ENCODE measurements around the gene UBFD1.
"Not testable (repeated sequence)": the region's sequence is repeated elsewhere in the genome, so short reads cannot be mapped to it uniquely, and the experiment has no call there.

UBFD1 gene

DNA sequence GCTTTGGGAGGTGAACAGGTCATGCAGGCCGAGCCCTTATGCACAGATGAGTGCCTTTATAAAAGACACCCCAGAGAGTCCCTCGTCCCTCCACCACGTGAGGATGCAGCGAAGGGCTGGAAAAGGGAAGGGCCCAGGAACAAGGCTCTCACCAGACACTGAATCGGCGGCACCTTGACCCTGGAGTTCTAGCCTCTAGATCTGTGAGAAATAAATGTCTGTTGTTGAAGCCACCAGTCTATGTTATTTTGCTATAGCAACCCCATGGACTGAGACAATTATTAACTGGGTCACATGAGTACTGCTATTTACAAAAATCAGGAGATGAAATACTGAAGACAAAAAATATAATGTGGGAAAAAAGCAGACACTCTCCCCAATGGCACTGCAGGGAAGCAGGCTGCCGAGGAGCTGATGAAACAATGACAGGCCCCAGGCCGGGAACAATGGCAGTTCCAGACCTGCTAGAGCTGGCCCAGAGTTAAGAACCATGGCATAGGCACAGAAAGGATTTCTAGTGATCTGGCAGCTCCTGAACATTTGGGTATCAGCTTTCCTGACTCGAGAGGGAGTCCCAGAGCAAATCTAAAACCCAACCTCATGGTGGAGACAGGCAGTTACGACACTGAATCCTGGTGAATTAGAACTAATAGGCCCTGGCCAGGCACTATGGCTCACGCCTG is 29.4 kb upstream of the UBFD1 start:
- DNase-seq (ENCODE audit: low read depth in 2 of 2): no peak

DNA sequence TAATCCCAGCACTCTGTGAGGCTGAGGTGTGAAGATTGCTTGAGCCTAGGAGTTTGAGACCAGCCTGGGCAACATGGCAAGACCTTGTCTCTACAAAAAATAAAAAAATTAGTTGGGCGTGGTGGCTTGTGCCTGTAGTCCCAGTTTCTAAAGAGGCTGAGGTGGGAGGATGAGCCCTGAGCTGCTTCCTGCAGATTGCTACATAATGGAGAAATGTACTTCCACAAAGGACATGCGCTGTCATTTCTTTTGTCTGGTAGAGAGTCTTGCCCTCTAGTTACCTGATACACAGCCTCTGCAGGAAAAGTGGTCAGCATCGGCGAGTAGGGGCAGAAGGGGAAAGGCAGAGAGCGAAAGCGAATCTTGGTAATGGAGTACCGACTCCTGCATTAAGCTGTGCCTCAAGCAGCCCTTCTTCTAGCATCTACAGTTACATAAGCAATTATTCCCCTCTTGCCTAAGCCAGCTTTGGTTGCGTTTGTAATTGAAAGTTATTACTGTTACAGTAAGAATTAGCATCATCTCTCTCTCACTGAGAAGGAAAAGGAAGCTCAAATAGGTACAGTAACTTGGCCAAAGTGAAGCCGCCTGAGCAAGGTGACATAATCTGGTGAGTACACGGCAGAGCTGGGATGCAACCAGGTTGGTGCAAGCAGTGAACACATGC is 28.8 kb upstream of the UBFD1 start:
- no peak for DNase-seq (ENCODE audit: low read depth in 2 of 2)

DNA sequence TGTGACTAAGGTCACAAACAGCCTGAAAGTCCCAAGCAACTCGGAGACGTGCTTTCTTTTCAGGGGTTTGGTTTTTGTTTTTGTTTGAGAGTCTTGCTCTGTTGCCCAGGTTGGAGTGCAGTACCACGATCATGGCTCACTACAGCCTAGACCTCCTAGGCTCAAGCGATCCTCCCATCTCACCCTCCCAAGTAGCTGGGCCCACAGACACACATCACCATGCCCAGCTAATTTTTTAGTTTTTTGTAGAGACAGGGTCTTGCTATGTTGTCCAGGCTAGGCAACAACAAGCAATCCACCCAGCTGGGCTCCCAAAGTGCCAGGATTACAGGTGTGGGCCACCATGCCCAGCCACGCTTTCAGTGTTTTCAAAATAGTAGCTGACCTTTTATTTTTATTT is 27.5 kb upstream of the UBFD1 start:
- no peak for DNase-seq (ENCODE audit: low read depth in 2 of 2)

DNA sequence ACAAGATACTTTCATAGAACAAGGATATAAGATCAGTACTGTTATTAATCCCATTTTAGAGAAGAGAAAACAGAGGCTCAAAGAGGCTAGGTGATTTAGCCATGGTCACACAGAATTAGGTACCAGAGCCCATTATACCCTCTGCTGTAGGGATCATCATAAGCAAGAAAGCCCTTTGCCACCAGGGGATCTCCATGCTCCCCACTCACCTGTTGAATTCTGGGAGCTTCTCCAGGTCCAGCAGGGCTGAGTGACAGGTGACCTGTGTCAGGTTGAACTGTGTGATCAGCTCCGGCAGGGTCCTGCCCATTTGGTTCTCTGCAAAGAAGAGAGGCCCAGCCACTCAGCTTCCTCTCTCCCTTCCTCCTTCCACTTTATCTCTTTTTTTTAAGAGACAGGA is 25.1 kb upstream of the UBFD1 start:
- DNase-seq (ENCODE audit: low read depth in 2 of 2): no peak

DNA sequence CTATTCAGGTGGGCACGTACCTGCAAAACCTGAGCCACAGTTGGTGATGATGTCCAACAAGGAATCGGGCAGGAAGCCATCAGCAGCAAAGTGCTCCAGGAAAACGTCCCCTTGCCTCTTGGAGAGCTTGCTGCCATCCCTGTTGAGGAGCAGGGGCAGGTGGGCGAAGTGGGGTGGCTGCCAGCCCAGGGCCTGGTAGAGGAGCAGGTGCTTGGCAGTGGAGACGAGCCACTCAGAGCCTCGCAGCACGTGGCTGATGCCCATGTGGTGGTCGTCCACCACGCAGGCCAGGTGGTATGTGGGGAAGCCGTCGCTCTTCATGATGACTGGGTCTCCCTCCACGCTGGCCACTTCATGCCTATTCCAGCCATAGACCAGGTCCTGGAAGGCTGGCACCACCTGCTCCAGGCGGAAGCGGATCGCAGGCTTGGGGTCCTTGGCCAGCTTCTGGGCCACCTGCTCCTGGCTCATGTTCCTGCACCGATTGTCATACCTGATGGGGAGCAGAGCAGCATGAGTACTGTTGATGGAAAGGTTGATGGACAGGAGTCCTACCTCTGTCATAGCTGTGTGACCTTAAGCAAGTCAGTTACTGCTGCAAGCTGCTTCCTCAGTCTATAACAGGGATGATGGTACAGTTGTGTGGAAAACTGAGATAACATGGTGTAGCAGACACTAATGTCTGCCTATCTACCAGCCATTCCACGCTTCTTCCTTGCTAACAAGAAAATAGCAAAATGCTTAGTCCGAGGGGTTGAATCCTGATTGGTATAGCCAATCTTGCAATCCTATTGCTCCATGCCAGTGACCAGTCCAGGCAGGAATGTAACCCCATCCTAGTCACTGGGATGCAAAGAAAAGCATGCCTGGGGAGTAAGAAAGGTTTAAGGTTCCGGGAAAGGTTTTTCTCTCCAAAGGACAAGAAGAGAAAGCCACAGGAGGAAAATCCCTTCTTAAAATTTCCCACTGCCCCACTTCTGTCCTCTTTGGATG is 22.4 kb upstream of the UBFD1 start:
- DNase-seq (ENCODE audit: low read depth in 2 of 2): no peak

DNA sequence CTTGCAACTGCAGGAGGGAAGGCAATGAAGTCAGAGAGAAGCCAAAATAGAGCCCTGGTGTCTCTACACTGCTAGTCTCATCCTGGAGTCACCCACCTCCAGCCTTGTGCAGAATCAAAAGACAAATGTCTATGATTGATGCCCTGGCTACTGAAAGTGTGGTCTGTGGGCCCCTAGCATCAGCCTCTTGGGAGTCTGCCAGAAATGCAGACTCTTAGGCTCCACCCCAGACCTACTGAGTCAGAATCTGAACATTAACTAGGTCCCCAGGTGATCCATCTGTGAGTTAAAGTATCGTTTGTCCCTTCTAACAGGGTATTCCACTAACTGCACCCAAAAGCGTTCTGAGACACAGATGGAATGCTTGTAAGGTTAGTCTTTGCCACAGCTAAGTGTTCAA is 21.6 kb upstream of the UBFD1 start:
- no peak for DNase-seq (ENCODE audit: low read depth in 2 of 2)

DNA sequence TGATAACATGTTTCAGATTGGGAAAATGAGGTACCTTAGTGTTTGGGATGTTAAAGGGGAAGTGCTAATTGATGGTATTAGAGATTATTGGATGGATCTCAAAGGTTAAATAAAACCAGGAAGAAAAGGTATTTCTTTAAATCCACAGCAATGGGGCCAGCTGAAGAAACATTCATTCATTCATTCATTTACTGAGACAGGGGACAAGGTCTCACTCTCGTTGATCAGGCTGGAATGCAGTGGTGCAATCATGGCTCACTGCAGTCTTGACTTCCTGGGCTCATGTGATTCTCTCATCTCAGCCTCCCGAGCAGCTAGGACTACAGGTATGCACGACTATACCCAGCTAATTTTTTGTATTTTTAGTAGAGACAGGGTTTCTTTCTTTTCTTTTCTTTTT is 20.1 kb upstream of the UBFD1 start:
- no peak for DNase-seq (ENCODE audit: low read depth in 2 of 2)

DNA sequence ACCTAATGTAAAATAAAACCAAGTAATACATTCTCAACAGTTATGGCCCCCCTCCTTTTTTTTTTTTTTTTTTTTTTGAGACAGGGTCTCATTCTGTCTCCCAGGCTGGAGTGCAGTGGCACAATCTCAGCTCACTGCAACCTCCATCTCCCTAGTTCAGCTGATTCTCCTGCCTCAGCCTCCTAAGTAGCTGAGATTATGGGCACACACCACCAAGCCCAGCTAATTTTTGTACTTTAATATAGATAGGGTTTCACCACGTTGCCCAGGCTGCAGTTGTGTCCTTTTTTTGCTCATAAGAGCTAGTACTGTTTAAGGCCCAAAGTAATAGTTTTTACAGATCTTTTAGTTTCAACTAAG is 18.6 kb upstream of the UBFD1 start:
- DNase-seq (ENCODE audit: low read depth in 2 of 2): no peak

DNA sequence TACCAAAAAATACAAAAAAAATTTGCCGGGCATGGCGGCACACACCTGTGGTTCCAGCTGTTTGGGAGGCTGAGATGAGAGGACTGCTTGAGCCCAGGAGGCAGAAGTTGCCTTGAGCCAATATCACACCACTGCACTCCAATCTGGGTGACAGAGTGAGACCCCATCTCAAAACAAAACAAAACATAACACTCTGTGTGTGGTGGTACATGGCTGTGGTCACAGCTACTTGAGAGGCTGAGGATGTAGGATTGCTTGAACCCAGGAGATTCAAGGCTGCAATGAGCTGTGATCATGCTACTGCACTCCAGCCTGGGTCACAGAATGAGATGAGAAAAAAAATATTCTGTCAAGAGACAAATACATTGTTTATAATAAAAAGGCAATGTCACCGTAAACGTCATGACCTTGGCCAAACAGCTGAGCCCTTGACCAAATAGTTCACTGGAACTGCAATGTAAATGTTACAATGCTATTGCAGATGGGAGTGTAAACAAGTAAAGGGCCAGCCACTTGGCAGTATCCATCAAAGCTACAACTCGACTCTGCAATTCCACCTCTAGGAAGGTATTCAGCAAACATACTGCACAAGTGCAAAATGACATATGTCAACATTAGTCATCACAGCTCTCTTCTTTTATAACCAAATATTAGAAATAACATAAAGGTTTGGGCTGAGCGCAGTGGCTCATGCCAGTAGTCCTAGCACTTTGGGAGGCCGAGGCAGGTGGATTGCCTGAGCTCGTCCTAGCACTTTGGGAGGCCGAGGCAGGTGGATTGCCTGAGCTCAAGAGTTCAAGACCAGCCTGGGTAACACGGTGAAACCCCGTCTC is 17.3 kb upstream of the UBFD1 start:
- no peak for DNase-seq (ENCODE audit: low read depth in 2 of 2)

DNA sequence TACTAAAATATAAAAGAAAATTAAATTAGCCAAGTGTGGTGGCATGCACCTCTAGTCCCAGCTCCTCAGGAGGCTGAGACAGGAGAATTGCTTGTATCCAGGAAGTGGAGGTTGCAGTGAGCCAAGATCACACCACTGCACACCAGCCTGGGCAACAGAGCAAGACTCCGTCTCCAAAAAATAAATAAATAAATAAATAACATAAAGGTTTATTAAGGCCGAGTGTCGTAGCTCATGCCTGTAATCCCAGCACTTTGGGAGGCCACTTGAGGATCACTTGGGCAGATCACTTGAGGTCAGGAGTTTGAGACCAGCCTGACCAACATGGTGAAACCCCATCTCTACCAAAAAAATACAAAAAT is 16.7 kb upstream of the UBFD1 start:
- DNase-seq (ENCODE audit: low read depth in 2 of 2): not testable (repeated sequence)

DNA sequence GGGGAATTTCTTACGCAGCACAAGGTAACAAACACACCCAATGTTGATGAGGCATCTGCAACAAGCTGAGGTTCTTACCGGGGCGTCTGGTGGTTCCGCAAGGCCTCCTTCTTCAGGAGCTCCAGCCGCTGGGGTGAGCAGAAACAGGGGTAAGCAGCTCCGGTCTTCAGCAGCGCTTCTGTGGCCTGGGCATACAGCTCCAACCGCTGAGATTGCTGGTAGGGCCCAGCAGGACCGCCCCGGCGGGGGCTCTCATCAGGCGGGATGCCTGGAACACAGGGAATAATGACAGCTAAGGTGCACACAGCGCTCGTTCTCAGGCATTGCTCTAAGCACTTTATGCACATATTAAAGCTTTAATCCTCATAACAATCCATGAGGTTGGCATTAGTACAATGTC is 13.1 kb upstream of the UBFD1 start:
- no peak for DNase-seq (ENCODE audit: low read depth in 2 of 2)

DNA sequence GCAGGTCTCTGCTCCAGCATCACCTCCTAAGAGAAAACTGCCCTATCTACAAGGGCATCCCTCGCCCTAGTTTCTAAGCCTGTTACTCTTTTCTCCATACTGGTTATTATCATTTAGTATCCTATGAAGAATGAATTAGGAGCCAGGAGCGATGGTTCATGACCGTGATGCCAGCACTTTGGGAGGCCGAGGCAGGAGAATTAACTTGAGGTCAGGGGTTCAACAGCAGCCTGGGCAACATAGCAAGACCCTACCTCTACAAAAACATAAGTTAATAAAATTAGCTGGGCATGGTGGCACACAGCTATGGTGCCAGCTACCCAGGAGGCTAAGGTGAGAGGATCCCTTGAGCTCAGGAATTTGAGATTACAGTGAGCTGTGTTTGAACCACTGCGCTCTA is 7.6 kb upstream of the UBFD1 start:
- no peak for DNase-seq (ENCODE audit: low read depth in 2 of 2)

DNA sequence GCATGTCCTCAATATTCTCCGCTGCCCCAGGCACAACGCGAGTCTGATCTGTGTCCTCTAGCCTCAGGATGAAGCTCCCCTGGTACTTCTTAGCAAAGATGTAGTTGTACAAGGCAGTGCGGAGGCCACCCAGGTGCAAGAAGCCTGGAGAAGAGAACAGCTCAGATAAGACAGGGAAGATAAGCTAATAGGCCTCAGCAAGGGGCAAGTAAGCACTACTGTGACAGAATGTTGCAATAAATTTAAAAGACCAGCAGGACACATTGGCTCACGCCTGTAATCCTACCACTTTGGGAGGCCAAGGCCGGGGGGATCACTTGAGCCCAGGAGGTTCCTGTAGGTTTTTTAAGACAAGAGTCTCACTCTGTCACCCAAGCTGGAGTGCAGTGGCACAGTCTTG is 5.4 kb upstream of the UBFD1 start:
- no peak for DNase-seq (ENCODE audit: low read depth in 2 of 2)

DNA sequence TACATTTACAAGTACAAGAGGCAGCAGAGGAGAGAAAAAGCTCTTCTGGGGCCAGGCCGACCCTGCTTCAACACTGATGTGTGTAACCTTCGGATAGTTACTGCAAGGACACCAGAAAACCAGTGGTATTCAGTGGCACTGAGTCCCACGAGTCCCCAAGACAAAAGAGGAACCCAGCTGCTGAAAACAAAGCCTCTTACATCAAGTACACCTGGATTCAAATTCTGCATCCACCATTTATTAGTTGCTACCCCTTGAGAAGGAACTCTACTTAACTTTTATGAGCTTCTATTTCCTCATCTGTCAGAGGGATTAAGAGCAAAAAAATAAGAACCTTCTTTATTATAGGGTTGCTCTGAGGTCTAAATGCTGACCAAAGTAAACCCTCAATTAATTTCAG is 3.0 kb upstream of the UBFD1 start:
- DNase-seq (ENCODE audit: low read depth in 2 of 2): no peak

DNA sequence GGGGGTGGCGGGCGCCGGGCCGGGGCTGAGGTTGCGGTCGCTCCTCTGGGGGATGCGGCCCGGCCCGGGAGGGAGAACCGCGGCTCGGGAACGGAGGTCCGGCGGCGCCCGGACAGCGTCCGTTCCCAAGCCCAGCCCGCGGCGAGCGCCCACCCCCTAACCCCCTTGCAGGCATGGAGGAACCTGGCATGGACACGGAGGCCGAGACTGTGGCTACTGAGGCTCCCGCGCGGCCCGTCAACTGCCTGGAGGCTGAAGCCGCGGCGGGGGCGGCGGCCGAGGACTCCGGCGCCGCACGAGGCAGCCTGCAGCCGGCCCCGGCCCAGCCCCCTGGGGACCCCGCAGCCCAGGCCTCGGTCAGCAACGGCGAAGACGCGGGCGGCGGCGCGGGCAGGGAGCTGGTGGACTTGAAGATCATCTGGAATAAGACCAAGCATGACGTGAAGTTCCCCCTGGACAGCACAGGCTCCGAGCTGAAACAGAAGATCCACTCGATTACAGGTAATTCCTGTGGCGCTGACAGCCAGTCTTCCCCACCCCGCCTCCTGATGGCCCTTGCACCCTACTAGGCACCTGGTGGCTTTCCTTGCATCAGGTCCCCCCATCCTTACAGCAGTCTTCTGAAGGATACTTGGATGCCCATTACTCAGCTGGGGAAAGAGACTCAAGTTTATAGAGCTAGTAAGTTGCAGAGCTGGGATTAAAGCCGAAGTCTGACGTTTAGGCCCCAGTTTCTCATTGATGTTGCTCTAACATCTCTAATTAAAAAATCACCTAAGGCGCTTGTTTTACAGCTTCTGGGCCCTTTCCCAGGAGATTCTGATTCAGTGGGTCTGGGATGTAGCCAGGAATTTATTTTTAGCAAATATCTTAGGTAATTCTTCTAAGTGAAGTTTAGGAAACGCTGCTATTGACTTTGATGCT is 514 bp downstream of the UBFD1 start:
- DNase-seq (ENCODE audit: low read depth in 2 of 2): no peak

DNA sequence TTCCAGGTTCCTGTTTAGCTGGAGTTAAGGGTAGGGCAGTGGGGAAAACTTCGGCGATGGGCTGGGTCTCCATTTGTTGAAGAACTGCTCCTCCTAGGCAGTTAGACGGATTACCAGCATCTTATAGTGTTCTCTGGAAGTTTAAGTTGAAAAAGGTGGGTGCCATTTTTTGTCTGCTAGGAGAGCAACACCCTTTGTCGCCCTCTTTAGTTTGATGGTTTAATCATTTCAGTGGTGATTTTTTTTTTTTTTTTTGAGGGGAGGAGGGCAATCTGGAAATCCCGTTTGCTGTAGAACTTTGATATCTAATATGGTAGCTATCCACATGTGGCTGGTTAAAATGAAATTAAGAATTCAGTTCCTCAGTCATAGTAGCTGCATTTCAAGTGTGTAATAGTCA is 4.1 kb downstream of the UBFD1 start:
- no peak for DNase-seq (ENCODE audit: low read depth in 2 of 2)

DNA sequence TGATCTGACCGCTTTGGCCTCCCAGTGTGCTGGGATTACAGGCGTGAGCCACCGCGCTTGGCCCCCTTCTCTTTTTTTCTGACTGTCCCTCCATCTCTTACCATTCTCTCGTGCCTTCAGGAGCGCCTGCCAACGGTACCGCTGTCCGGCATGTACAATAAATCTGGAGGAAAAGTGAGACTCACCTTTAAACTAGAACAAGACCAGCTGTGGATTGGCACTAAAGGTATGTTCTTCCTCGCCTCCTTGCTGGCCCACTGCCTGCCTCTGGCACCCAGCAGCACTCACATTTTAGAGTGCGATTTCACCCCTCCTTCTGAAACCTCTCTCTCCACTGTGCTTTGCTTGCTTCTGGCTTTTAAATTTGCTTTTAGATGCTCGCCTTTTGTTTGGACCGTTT is 5.0 kb downstream of the UBFD1 start:
- no peak for DNase-seq (ENCODE audit: low read depth in 2 of 2)

DNA sequence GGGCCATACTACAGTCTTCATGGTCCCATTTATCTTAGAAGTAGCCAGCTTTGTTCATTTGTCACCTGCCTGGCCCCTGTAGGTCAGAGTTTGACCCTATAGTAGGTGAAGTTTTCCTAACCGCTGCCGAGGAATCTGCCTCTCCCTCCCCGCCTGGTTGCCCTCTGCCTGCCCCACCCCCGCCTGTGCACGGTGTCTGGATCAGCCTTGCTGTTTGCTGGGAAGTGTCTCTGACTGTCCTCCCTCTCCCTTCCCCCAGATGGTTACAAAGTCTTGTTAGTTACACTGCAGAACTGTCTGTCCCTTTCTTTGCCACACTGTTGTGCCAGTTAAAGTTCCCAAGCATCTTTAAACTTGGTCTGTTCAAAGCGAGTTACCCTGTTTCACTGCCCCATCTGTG is 5.7 kb downstream of the UBFD1 start:
- DNase-seq (ENCODE audit: low read depth in 2 of 2): no peak

DNA sequence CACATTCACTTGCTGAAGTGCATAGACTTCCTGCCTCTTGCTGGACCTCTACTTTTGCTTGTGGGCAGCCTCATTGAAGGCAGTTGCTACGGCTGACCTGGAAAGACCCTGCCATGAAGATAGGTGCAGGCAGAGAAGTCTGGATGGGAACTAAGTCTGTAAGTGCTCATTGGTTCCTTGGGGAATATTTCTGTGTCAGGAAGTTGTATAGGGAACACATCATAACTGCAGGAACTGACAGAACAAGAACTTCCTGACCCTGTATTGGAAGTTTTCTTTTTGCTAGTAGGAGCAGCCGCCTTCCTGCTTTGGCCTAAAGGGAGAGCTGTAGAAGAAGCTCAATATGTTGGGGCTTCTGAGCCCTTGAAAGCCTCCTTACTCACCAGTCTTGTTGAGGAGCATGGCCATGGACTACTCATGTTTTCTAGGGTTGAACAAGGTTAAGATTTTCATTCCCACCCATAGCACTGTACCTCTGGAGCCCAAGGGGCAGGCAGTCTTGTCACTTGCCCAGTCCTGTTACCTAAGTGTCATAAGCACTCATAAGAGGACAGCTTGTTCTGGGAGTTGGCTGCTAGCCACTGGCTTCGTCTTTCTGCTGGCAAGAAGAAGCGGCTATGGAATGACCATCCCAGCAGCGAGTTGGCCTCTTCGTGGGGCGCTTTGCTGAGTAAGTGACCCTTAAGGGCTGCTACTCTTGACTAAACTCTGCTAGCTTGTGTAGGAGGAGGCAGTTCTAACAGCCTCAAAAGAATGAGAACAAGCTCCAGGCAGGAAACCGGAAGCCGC is 7.2 kb downstream of the UBFD1 start:
- DNase-seq (ENCODE audit: low read depth in 2 of 2): no peak

DNA sequence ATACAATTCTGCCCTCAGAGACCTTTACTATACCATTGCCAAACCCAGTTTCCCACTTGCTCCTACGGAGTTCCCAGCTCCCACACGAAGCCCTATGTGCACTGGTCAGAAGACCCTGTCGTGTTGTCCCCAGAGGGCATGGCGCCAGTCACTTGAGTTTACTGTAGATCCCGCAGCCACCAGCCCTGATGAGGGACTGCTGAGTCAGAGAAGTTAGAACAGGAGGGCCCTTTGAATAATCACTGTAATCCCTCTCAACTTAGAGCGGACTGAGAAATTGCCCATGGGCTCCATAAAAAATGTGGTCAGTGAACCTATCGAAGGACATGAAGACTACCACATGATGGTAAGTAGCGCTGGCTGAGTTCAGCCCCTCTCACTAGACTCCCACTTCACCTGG is 9.2 kb downstream of the UBFD1 start:
- no peak for DNase-seq (ENCODE audit: low read depth in 2 of 2)

Data from fibroblast of skin of left quadriceps (primary cell).